Thyroid gland (tissue), 4 donors: ENCODE results near the gene NUDCD3.

Experiments
- CTCF ChIP-seq, 6 experiments: fragments of 200-600 bp in 3 of 6; fragments of 450-650 bp in 3 of 6; sonication (generic) in 3 of 6; IDR thresholded peaks; one replicate each; pipeline ENCODE4 v1.5.1; 2016 to 2019; ENCODE audit warnings: antibody characterized with exemption in 6 of 6, mild to moderate bottlenecking in 2 of 6, inconsistent platforms in 1 of 6, moderate library complexity in 1 of 6
- POLR2A ChIP-seq, 2 donors: fragments of 450-650 bp; IDR thresholded peaks; one replicate each; pipeline ENCODE4 v1.6.1; 2017; ENCODE audit warnings: antibody characterized with exemption in 2 of 2, mild to moderate bottlenecking in 2 of 2, moderate library complexity in 1 of 2

DNA sequence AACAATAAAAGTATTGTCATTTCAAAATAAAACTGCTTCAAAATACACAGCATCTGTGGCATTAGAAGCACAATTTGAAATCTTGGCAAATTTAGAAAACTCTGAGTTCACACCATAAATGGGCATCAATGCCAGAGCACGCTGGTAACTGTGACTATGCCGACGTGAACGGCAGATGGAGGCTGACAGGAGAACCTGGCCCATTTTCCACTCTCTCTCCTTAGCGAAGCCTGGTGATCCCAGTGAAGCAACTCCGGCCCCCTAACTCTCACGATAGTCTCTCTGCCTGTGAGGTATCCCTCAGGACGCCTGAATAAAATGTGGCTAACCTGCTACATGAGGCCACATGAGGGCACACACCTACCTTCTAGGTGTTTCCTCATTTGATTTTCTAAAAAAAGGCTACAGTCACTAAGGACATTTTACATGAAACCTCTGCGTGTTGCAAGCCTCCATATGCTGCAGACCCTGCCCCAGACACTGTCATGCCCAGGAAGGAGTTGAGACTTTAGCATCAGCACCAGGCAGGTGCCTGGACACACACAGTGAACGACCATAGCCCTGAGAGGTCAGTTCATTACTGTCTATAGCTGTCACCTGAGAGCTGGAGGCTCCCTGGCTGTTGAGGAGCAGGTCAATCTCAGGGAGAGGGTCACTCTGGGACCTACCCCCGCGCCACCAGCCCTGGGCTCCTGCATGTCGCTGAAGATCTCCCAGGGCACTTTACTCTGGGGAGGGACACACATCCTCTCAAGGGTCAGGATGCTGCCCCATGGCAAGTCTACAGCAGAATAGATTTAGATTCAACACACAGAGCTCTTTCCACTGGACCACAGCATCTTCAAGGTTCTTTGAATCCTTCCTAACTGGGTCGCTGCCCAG lies 102.1 kb downstream of the NUDCD3 start:
- no peak for TF ChIP-seq CTCF (IDR thresholded peaks at IDR 0.05)
- TF ChIP-seq POLR2A (IDR thresholded peaks at IDR 0.05) = no peak
